ENCODE data around the gene DAZAP1. TPM values are rescaled to one million over a fixed set of nuclear protein-coding genes. Genes with fewer than 3 reads are reported as not detected.

Gene DAZAP1
- polyA plus RNA-seq, 1 of the 3 experiments (the other 2 are of a cell fraction) = 54.3 TPM

DNA sequence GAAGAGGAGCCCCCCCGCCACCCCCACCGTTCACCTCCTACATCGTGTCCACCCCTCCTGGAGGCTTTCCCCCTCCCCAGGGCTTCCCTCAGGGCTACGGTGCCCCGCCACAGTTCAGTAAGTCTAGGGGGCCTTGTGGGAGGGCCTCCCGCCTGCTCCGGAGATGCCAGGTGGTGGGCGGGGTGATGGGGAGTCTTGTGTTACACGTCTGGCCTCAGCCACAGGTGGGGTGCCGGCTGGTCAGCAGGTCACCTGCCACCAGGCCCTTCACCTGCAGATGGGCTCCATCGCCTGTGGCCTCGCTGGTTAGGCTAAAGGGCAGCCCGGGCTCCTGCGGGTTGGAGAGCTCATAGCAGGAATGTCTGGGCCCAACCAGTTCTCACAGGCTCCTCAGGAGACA lies 22.9 kb downstream of the DAZAP1 start:
- Histone ChIP-seq H3K27me3 (ENCODE audit: insufficient read depth) (no peaks in the 10 kb centered on the region), H3K79me2 (ENCODE audit: insufficient read depth) (peaks cover 16% of the 10 kb centered on the region), H3K9me3 (no peaks in the 10 kb centered on the region), H3K4me2 (no peak overlapping the region), H3K4me1 (ENCODE audit: control insufficient read depth in 1 of 2, insufficient read depth in 2 of 2, low read depth in 1 of 2, low read length in 1 of 2) (no peaks in the 10 kb centered on the region; a peak in 1 of 4 replicates), H3K27ac (ENCODE audit: low read depth in 2 of 2, low read length in 1 of 2) (no peak overlapping the region), H3K9me2 (no peaks in the 10 kb centered on the region), H4K20me1 (ENCODE audit: insufficient read depth) (peaks cover 16% of the 10 kb centered on the region; the same call in 1 of the 2 replicates), H2AFZ (ENCODE audit: low read depth) (no peak overlapping the region), H3F3A (replicated peaks; ENCODE audit: insufficient read depth) (peaks cover 4% of the 10 kb centered on the region), H3K9ac (no peak overlapping the region), H3K4me3 (ENCODE audit: low read depth in 2 of 2, low read length in 1 of 2) (no peak overlapping the region), H3K36me3 (replicated peaks in 1 of 2; ENCODE audit: control insufficient read depth in 1 of 2, insufficient read depth in 2 of 2, low read length in 1 of 2) (peaks cover 0 to 83% of the 10 kb centered on the region in 2 experiments)
- WGBS (ENCODE audit: low lambda C conversion rate) = 94% methylated on average over 6 of the region's 14 CpGs
- TF ChIP-seq FOXM1 (IDR thresholded peaks at IDR 0.05; ENCODE audit: low read depth) (no peak), SIN3A (IDR thresholded peaks at IDR 0.05; ENCODE audit: borderline replicate concordance, low read depth, low read length) (no peak), SMC3 (IDR thresholded peaks at IDR 0.05; ENCODE audit: low read depth, low read length) (no peak), TAF1 (IDR thresholded peaks at IDR 0.05; ENCODE audit: borderline replicate concordance, low read depth, low read length) (no peak), GATA2 (CRISPR knock-in tag; IDR thresholded peaks at IDR 0.05) (no peak), FOXJ3 (CRISPR knock-in tag; IDR thresholded peaks at IDR 0.05) (no peak)
- POLR2A ChIA-PET = no interaction called here
- CTCF ChIA-PET = interaction anchor here (0.9 to 1.6 kb wide), 2 partner anchors 15 to 396 kb away, joined by 3 read pairs; no protein-coding TSS in a partner anchor
- DNase-seq = no peak

DNA sequence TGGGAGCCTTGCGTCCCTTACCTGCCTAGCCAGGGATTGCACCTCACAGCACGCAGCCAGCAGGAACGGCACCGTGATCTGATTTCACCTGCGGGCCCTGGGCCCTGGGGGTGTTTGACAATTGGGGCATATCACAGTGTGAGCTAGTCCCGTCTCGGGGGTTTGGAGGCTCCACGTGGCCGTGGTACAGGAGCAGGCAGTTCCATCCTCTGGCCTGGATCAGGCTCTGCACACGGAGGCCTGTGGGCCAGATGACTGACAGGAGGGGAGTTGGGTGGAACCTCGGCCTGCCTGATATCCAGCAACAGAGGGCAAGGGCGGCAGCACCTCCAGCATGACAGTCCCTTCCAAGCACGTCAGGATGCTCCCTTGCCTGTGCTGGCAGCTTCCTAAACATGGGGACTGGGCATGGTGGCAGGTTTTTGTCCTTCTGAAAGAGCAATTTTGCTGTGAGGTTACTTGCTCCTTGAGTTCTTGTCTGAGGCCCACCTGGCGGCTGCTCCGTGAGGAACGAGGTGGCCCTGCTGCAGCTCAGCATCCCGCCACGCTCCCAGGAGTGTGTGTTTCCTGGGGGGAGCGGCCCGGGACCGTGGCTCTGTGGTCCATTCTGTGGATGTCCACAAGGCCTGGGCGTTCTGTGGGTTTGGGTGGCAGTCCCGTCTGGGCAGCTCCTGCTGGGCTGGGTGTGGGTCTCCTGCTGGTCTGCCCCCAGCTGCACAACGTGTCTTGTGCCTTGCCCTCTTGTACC lies 24.5 kb downstream of the DAZAP1 start:
- no peaks in the 10 kb centered on the region for H3K27me3 ChIP-seq (ENCODE audit: insufficient read depth)
- H3K9ac ChIP-seq = no peak overlapping the region
- H3K4me1 ChIP-seq (ENCODE audit: control insufficient read depth in 1 of 2, insufficient read depth in 2 of 2, low read depth in 1 of 2, low read length in 1 of 2) = no peaks in the 10 kb centered on the region
- H3F3A ChIP-seq (replicated peaks; ENCODE audit: insufficient read depth) = peaks cover 8% of the 10 kb centered on the region
- H3K4me3 ChIP-seq (ENCODE audit: low read depth in 2 of 2, low read length in 1 of 2) = no peak overlapping the region
- no peaks in the 10 kb centered on the region for H3K9me3 ChIP-seq
- H4K20me1 ChIP-seq (ENCODE audit: insufficient read depth) = 0 out of 2 replicates have a peak, but pooled peaks cover 3% of the 10 kb centered on the region
- peaks cover 0 to 71% of the 10 kb centered on the region in 2 experiments for H3K36me3 ChIP-seq (replicated peaks in 1 of 2; ENCODE audit: control insufficient read depth in 1 of 2, insufficient read depth in 2 of 2, low read length in 1 of 2)
- POLR2A ChIA-PET = no interaction called here
- no peak overlapping the region for H3K4me2 ChIP-seq
- H3K27ac ChIP-seq (ENCODE audit: low read depth in 2 of 2, low read length in 1 of 2) = no peak overlapping the region
- no peak for TF ChIP-seq RCOR1 (IDR thresholded peaks at IDR 0.05; ENCODE audit: low read length)
- TF ChIP-seq, protein P1, sequence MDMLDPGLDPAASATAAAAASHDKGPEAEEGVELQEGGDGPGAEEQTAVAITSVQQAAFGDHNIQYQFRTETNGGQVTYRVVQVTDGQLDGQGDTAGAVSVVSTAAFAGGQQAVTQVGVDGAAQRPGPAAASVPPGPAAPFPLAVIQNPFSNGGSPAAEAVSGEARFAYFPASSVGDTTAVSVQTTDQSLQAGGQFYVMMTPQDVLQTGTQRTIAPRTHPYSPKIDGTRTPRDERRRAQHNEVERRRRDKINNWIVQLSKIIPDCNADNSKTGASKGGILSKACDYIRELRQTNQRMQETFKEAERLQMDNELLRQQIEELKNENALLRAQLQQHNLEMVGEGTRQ (IDR thresholded peaks at IDR 0.05; ENCODE audit: borderline replicate concordance, low read depth, low read length) = no peak
- no peak for TF ChIP-seq ELF1 (IDR thresholded peaks at IDR 0.05)
- TF ChIP-seq RXRA (IDR thresholded peaks at IDR 0.05; ENCODE audit: borderline replicate concordance, low read depth) = no peak
- no peak for TF ChIP-seq SMC3 (IDR thresholded peaks at IDR 0.05; ENCODE audit: low read depth, low read length)
- TF ChIP-seq, protein P2, sequence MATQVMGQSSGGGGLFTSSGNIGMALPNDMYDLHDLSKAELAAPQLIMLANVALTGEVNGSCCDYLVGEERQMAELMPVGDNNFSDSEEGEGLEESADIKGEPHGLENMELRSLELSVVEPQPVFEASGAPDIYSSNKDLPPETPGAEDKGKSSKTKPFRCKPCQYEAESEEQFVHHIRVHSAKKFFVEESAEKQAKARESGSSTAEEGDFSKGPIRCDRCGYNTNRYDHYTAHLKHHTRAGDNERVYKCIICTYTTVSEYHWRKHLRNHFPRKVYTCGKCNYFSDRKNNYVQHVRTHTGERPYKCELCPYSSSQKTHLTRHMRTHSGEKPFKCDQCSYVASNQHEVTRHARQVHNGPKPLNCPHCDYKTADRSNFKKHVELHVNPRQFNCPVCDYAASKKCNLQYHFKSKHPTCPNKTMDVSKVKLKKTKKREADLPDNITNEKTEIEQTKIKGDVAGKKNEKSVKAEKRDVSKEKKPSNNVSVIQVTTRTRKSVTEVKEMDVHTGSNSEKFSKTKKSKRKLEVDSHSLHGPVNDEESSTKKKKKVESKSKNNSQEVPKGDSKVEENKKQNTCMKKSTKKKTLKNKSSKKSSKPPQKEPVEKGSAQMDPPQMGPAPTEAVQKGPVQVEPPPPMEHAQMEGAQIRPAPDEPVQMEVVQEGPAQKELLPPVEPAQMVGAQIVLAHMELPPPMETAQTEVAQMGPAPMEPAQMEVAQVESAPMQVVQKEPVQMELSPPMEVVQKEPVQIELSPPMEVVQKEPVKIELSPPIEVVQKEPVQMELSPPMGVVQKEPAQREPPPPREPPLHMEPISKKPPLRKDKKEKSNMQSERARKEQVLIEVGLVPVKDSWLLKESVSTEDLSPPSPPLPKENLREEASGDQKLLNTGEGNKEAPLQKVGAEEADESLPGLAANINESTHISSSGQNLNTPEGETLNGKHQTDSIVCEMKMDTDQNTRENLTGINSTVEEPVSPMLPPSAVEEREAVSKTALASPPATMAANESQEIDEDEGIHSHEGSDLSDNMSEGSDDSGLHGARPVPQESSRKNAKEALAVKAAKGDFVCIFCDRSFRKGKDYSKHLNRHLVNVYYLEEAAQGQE (IDR thresholded peaks at IDR 0.05; ENCODE audit: low read depth, low read length) = no peak
- TF ChIP-seq CHD2 (IDR thresholded peaks at IDR 0.05; ENCODE audit: low read length, partially characterized antibody) = no peak
- TF ChIP-seq, protein P3, sequence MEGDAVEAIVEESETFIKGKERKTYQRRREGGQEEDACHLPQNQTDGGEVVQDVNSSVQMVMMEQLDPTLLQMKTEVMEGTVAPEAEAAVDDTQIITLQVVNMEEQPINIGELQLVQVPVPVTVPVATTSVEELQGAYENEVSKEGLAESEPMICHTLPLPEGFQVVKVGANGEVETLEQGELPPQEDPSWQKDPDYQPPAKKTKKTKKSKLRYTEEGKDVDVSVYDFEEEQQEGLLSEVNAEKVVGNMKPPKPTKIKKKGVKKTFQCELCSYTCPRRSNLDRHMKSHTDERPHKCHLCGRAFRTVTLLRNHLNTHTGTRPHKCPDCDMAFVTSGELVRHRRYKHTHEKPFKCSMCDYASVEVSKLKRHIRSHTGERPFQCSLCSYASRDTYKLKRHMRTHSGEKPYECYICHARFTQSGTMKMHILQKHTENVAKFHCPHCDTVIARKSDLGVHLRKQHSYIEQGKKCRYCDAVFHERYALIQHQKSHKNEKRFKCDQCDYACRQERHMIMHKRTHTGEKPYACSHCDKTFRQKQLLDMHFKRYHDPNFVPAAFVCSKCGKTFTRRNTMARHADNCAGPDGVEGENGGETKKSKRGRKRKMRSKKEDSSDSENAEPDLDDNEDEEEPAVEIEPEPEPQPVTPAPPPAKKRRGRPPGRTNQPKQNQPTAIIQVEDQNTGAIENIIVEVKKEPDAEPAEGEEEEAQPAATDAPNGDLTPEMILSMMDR (IDR thresholded peaks at IDR 0.05) = no peak
- no peak for TF ChIP-seq TCF12 (IDR thresholded peaks at IDR 0.05)
- TF ChIP-seq FOXJ3 (CRISPR knock-in tag; IDR thresholded peaks at IDR 0.05) = no peak
- no peak for TF ChIP-seq EZH2phosphoT487 (IDR thresholded peaks at IDR 0.05; ENCODE audit: borderline replicate concordance, low read depth)
- TF ChIP-seq POLR2AphosphoS5 (IDR thresholded peaks at IDR 0.05; ENCODE audit: low read depth, low read length) = no peak
- TF ChIP-seq TEAD4 (IDR thresholded peaks at IDR 0.05; ENCODE audit: borderline replicate concordance, insufficient read depth) = no peak
- no peak for TF ChIP-seq FOXM1 (IDR thresholded peaks at IDR 0.05; ENCODE audit: low read depth)
- TF ChIP-seq NFIC (IDR thresholded peaks at IDR 0.05; ENCODE audit: borderline replicate concordance) = no peak
- TF ChIP-seq, protein P4, sequence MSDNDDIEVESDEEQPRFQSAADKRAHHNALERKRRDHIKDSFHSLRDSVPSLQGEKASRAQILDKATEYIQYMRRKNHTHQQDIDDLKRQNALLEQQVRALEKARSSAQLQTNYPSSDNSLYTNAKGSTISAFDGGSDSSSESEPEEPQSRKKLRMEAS (IDR thresholded peaks at IDR 0.05; ENCODE audit: low read depth) = no peak
- no peak for TF ChIP-seq RAD21 (IDR thresholded peaks at IDR 0.05; ENCODE audit: low read length)
- TF ChIP-seq JUND (IDR thresholded peaks at IDR 0.05) = no peak
- no peak for TF ChIP-seq TAF1 (IDR thresholded peaks at IDR 0.05; ENCODE audit: borderline replicate concordance, low read depth, low read length)
- H3K9me2 ChIP-seq = no peaks in the 10 kb centered on the region
- H2AFZ ChIP-seq (ENCODE audit: low read depth) = no peak overlapping the region
- H3K79me2 ChIP-seq (ENCODE audit: insufficient read depth) = peaks cover 2% of the 10 kb centered on the region; the same call in 1 of the 2 replicates
- 100% methylated on average over 10 of the region's 24 CpGs for WGBS (ENCODE audit: low lambda C conversion rate)
- CTCF ChIA-PET = interaction anchor here (1.0 to 1.6 kb wide), 3 partner anchors 13 to 19 kb away, joined by 3 to 4 read pairs (median 3); no protein-coding TSS in a partner anchor
- DNase-seq = no peak

Data from SK-N-SH (cell line).